GM18519 (cell line): ENCODE results near the gene LYL1.
"Not testable (repeated sequence)": the region's sequence is repeated elsewhere in the genome, so short reads cannot be mapped to it uniquely, and the experiment has no call there.

Experiments
- ATAC-seq: cut with Tn5 transposase; IDR thresholded peaks from one replicate; pipeline ENCODE4 v1.9.1; 2021; ENCODE audit warnings: mild to moderate bottlenecking, moderate library complexity; ENCODE audit not compliant: unreplicated experiment, low FRiP score

Gene LYL1

GRCh38 chr19:13102666-13103580, at the start of gene LYL1:
LYL1 (minus strand) TSS chr19:13102858; CDS start chr19:13101171, 1,687 bp downstream.
- no peak for ATAC-seq

- ATAC-seq = peak; percentile 25
These were observed 49.1 kb upstream of the LYL1 start for GRCh38 chr19:13151605-13152355.

- no peak for ATAC-seq
These were observed 48.4 kb upstream of the LYL1 start for GRCh38 chr19:13150931-13151604.

GRCh38 chr19:13150187-13150930, 47.7 kb upstream of the LYL1 start, which contains the start of the genes IER2 and STX10:
IER2 (plus strand) TSS chr19:13150411; CDS start chr19:13153187, 2,776 bp downstream.
STX10 (minus strand) TSS chr19:13150375; CDS start chr19:13150173, 202 bp downstream.
- no peak for ATAC-seq

GRCh38 chr19:13149628-13150186, 47.0 kb upstream of the LYL1 start:
- ATAC-seq = no peak

GRCh38 chr19:13149173-13149627, 46.5 kb upstream of the LYL1 start:
- not testable (repeated sequence) for ATAC-seq

GRCh38 chr19:13146763-13147563, 44.3 kb upstream of the LYL1 start:
- no peak for ATAC-seq

- no peak for ATAC-seq
These were observed 37.1 kb upstream of the LYL1 start for GRCh38 chr19:13139633-13140311.

GRCh38 chr19:13138916-13139198, 36.2 kb upstream of the LYL1 start:
- ATAC-seq = no peak

- ATAC-seq = no peak
These were observed 35.7 kb upstream of the LYL1 start for GRCh38 chr19:13138171-13138915.

- ATAC-seq = no peak
These were observed 34.7 kb upstream of the LYL1 start for GRCh38 chr19:13137290-13137794.

GRCh38 chr19:13135068-13136062, 32.7 kb upstream of the LYL1 start:
- no peak for ATAC-seq

GRCh38 chr19:13134626-13135025, 32.0 kb upstream of the LYL1 start:
- no peak for ATAC-seq

GRCh38 chr19:13133241-13133870, 30.7 kb upstream of the LYL1 start:
- ATAC-seq = no peak

- no peak for ATAC-seq
These were observed 30.0 kb upstream of the LYL1 start for GRCh38 chr19:13132471-13133180.
